Skeletal muscle satellite cell (primary cell): ENCODE results near the gene SHISAL2A.

ENCODE experiments used
- H3K27me3 ChIP-seq: 2 replicates; pipeline ENCODE4 v1.7.0; 2013; ENCODE audit warnings: low read length; ENCODE audit not compliant: control insufficient read depth, insufficient read depth
- H3K36me3 ChIP-seq: 2 replicates; pipeline ENCODE4 v1.7.0; 2013; ENCODE audit warnings: mild to moderate bottlenecking, control low read depth, low read length; ENCODE audit not compliant: insufficient read depth
- H3K4me1 ChIP-seq: 2 replicates; pipeline ENCODE4 v1.7.0; 2013; ENCODE audit warnings: low read length; ENCODE audit not compliant: control insufficient read depth, insufficient read depth
- H3K4me2 ChIP-seq: 2 replicates; pipeline ENCODE4 v1.7.0; 2013; ENCODE audit warnings: mild to moderate bottlenecking, low read length
- H3K4me3 ChIP-seq: 2 replicates; pipeline ENCODE4 v1.7.0; 2013; ENCODE audit warnings: low read length
- H3K9ac ChIP-seq: 2 replicates; pipeline ENCODE4 v1.7.0; 2013; ENCODE audit warnings: mild to moderate bottlenecking, low read depth, low read length, moderate library complexity
- H3K9me3 ChIP-seq: replicated peaks from 2 replicates; pipeline ENCODE4 v1.7.0; 2013; ENCODE audit warnings: mild to moderate bottlenecking, control low read depth, low read length

Gene SHISAL2A

DNA sequence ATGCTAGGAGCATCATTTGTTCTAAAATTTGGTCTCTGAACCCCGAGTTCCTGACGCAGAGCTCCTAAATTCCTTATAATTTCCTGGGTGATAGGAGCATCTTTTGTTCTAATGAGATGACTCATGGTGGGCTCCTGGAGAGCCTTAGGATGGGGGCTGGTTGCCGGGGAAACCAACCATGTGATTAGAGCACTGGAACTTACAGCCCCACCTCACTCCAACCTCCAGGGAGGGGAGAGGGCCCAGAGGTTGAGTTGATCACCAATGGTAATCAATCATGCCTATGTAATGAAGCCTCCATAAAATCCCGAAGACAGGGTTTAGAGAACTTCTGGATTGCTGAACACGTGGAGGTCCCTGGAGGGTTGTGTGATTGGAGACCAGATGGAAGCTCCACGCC lies 7.7 kb downstream of the SHISAL2A start:
- Histone ChIP-seq H3K27me3 (peaks cover 16% of the 10 kb centered on the region), H3K4me3 (no peak overlapping the region), H3K36me3 (no peaks in the 10 kb centered on the region), H3K4me1 (no peaks in the 10 kb centered on the region), H3K9me3 (no peaks in the 10 kb centered on the region), H3K9ac (no peak overlapping the region), H3K4me2 (no peak overlapping the region)

- H3K4me1 ChIP-seq = no peaks in the 10 kb centered on the region
- H3K36me3 ChIP-seq = no peaks in the 10 kb centered on the region
- H3K4me2 ChIP-seq = no peak overlapping the region
- H3K9ac ChIP-seq = no peak overlapping the region
- no peaks in the 10 kb centered on the region for H3K9me3 ChIP-seq
- peaks cover 16% of the 10 kb centered on the region for H3K27me3 ChIP-seq
- H3K4me3 ChIP-seq = no peak overlapping the region
Observed at GRCh38 chr1:52641307-52641706, 8.3 kb downstream of the SHISAL2A start.

- no peaks in the 10 kb centered on the region for H3K4me1 ChIP-seq
- H3K27me3 ChIP-seq = peaks cover 4% of the 10 kb centered on the region
- no peaks in the 10 kb centered on the region for H3K9me3 ChIP-seq
- no peak overlapping the region for H3K4me2 ChIP-seq
- H3K4me3 ChIP-seq = no peak overlapping the region
- H3K9ac ChIP-seq = no peak overlapping the region
- no peaks in the 10 kb centered on the region for H3K36me3 ChIP-seq
Observed at GRCh38 chr1:52645261-52645660, 12.3 kb downstream of the SHISAL2A start.

DNA sequence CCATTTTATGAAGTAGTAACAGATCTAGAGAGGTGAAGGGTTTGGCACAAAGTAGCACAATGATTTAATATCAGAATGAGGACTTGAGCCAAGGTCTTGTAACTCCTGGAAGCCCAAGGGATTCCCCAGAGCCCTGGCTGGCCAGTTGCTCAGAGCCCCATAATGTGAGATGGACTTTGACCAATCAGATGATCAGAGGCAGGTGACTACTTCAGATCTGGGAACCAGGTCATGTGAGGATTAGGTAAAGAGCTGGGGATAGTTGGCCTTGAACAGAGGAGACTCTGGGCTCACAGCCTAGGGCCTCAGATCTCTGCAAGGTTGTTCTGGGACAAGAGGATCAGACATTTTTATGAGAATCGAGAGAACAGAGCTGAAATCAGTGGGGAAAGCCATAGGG lies 18.9 kb downstream of the SHISAL2A start:
- H3K4me1 ChIP-seq = no peaks in the 10 kb centered on the region
- peaks cover 8% of the 10 kb centered on the region for H3K27me3 ChIP-seq
- no peak overlapping the region for H3K4me2 ChIP-seq
- no peak overlapping the region for H3K9ac ChIP-seq
- H3K36me3 ChIP-seq = no peaks in the 10 kb centered on the region
- H3K9me3 ChIP-seq = no peaks in the 10 kb centered on the region
- H3K4me3 ChIP-seq = no peak overlapping the region

GRCh38 chr1:52653207-52653849 lies 20.4 kb downstream of the SHISAL2A start:
- Histone ChIP-seq H3K9ac (no peak overlapping the region), H3K4me1 (no peaks in the 10 kb centered on the region), H3K27me3 (peaks cover 7% of the 10 kb centered on the region), H3K4me2 (no peak overlapping the region), H3K36me3 (no peaks in the 10 kb centered on the region), H3K4me3 (no peak overlapping the region), H3K9me3 (no peaks in the 10 kb centered on the region)

DNA sequence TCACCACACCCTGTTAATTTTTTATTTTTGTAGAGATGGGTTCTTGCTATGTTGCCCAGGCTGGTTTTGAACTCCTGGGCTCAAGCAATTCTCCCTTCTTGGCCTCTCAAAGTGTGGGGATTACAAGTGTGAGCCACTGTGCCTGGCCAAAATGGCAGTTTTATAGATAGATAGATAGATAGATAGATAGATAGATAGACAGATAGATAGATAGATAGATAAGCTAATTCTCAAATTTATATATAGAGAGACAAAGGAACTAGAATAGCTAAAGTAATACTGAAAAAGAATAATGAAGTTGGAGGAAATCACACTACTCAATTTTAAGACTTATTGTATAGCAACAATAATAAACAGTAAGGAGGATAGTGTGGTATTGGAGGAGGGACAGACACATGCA lies 21.1 kb downstream of the SHISAL2A start:
- H3K27me3 ChIP-seq = peaks cover 4% of the 10 kb centered on the region
- H3K9me3 ChIP-seq = no peaks in the 10 kb centered on the region
- H3K4me1 ChIP-seq = no peaks in the 10 kb centered on the region
- H3K36me3 ChIP-seq = no peaks in the 10 kb centered on the region
- H3K4me2 ChIP-seq = no peak overlapping the region
- no peak overlapping the region for H3K4me3 ChIP-seq
- H3K9ac ChIP-seq = no peak overlapping the region

- H3K4me2 ChIP-seq = no peak overlapping the region
- H3K4me3 ChIP-seq = no peak overlapping the region
- peaks cover 2% of the 10 kb centered on the region for H3K4me1 ChIP-seq
- H3K9ac ChIP-seq = no peak overlapping the region
- H3K36me3 ChIP-seq = no peaks in the 10 kb centered on the region
- H3K27me3 ChIP-seq = peaks cover 13% of the 10 kb centered on the region
- no peaks in the 10 kb centered on the region for H3K9me3 ChIP-seq
Observed at GRCh38 chr1:52657702-52658101, 24.7 kb downstream of the SHISAL2A start.

DNA sequence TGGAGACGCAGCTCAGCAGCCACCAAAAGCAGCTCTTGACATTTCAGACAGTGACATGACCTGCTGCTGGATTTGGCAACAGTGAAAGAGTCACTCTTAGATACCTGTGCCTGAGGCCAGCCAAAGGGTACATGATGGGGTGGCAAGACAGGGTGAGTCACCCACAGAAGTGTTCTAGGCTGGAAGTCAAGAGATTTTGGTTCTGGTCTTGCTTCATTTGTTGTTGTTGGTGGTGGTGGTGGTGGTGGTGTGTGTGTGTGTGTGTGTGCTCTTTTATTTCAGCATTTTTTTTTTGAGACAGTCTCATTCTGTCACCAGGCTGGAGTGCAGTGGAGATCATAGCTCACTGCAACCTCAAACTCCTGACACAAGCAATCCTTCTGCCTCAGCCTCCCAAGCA lies 25.8 kb downstream of the SHISAL2A start:
- Histone ChIP-seq H3K9ac (no peak overlapping the region), H3K4me3 (no peak overlapping the region), H3K27me3 (peaks cover 13% of the 10 kb centered on the region), H3K9me3 (no peaks in the 10 kb centered on the region), H3K4me1 (peaks cover 7% of the 10 kb centered on the region), H3K4me2 (no peak overlapping the region), H3K36me3 (no peaks in the 10 kb centered on the region)

DNA sequence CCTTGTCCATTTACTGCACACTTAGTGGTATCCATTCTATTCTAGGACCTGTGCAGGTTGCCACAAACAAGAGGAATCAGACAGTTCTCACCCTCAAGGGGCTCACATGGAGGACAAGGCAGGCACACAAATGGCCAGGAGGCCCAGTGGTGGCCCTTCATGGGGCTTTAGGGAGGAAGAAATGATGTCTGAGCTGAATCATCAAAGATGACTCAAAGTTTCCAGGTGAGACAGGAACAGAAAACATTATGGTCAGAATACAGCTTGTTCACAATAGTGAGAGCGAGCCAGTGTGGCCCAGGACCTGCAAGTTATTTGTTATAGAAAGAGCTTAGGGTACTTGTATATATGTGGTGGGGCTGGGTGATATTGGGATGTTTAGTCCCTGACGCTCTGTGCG lies 26.4 kb downstream of the SHISAL2A start:
- Histone ChIP-seq H3K9me3 (no peaks in the 10 kb centered on the region), H3K9ac (no peak overlapping the region)

DNA sequence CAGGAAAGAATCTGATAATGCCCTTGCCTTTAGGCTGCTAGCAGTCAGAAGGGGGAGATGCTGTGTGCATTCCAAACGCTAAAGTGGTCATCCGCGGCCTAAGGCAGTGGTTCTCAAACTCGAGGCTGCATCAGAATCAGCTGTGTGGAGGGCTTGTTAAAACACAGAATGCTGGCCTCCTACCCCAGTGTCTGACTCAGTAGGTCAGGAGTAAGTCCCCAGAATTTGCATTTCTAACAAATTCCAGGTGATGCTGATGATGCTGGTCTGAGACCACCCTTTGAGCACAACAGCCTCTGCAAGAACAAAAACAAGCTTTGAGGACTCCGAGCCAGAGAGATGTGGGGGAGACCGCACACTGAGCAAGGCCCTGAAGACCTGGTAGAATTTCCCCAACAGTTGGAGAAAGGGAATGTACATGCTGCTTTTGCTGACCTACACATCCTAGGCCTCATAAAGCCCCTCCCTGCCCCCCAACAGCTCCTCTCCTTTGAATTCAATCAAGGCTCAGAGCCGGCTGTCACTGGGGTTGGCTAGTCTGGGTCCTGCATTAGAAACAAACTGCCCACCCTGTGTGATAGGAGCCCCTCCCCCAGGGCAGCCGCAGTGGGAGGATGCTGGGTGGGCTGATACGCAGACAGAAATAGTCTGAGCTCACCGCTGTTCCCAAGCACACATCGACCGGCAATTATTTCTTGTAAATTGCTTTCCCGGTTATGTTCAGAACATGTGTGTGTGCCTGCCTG lies 27.1 kb downstream of the SHISAL2A start:
- H3K9ac ChIP-seq = no peak overlapping the region
- no peaks in the 10 kb centered on the region for H3K9me3 ChIP-seq
- no peak overlapping the region for H3K4me2 ChIP-seq
- peaks cover 7% of the 10 kb centered on the region for H3K4me1 ChIP-seq
- H3K27me3 ChIP-seq = peaks cover 13% of the 10 kb centered on the region
- no peaks in the 10 kb centered on the region for H3K36me3 ChIP-seq
- no peak overlapping the region for H3K4me3 ChIP-seq

More for the DNA sequence above, 26.4 kb downstream of the SHISAL2A start:
- Histone ChIP-seq H3K4me1 (peaks cover 7% of the 10 kb centered on the region), H3K27me3 (peaks cover 13% of the 10 kb centered on the region), H3K36me3 (no peaks in the 10 kb centered on the region), H3K4me3 (no peak overlapping the region), H3K4me2 (no peak overlapping the region)

DNA sequence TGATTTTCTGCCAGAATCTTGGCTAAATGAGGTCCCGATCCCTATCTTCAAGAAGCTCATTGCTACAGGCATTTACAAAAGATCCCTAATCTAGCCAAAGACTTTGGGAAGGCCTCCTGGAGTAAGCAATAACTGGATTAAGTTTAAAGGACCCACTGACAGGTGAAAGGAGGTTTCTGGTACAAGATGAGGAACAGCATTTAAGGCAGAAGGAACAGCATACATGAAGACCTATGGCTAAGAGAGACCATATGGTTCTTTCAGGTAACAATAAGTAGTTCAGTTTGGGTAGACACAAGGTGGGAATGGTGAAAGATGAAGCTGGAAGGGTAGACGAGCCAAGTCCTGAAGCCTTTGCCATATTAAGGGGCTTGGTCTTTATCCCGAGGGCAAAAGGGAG lies 27.8 kb downstream of the SHISAL2A start:
- no peaks in the 10 kb centered on the region for H3K9me3 ChIP-seq
- no peaks in the 10 kb centered on the region for H3K36me3 ChIP-seq
- H3K4me1 ChIP-seq = peaks cover 14% of the 10 kb centered on the region
- H3K4me2 ChIP-seq = no peak overlapping the region
- no peak overlapping the region for H3K9ac ChIP-seq
- peaks cover 13% of the 10 kb centered on the region for H3K27me3 ChIP-seq
- no peak overlapping the region for H3K4me3 ChIP-seq
